CD4-positive, alpha-beta T cell (primary cell): ENCODE results near the gene HSD3B7. TPM values are rescaled to one million over a fixed set of nuclear protein-coding genes. Genes with fewer than 3 reads are reported as not detected.

Source experiments
- ATAC-seq: fragments of 200-7000 bp; cut with Tn5 transposase; one replicate; pipeline ENCODE4 v1.10.0; 2022; ENCODE audit warnings: mild to moderate bottlenecking; ENCODE audit not compliant: poor library complexity
- CTCF ChIA-PET: fragments of 350-600 bp; sonication (Branson Sonifier 250); formaldehyde crosslinking; loops from one replicate; lab custom pipeline; 2021; ENCODE audit warnings: antibody characterized with exemption, inconsistent platforms; lab: Charles Lee
- POLR2A ChIA-PET: fragments of 350-600 bp; sonication (Branson Sonifier 250); formaldehyde crosslinking; loops from one replicate; lab custom pipeline; 2021; ENCODE audit warnings: antibody characterized with exemption, inconsistent platforms; lab: Charles Lee
- DNase-seq, 14 experiments: peaks; one replicate each; pipeline ENCODE4 v3.0.0-alpha.2; 2013 to 2020; ENCODE audit warnings: mixed read lengths in 2 of 14
- H3K27ac ChIP-seq, 2 donors: one replicate each; pipeline versions ENCODE4 v1.5.1 to v1.7.0; 2013; ENCODE audit warnings: low read length in 2 of 2, low read depth in 1 of 2, mild to moderate bottlenecking in 1 of 2
- H3K27me3 ChIP-seq, 2 experiments: 1 replicate in 1 of 2; 2 replicates in 1 of 2; pipeline versions ENCODE4 v1.6.1 to v1.7.0; 2013; ENCODE audit warnings: low read length in 2 of 2, control low read depth in 1 of 2, mild to moderate bottlenecking in 1 of 2, moderate library complexity in 1 of 2; ENCODE audit not compliant: insufficient read depth in 2 of 2, control insufficient read depth in 1 of 2
- H3K36me3 ChIP-seq: one replicate; pipeline ENCODE4 v1.6.1; 2013; ENCODE audit warnings: low read length, control low read depth; ENCODE audit not compliant: insufficient read depth
- H3K4me1 ChIP-seq: one replicate; pipeline ENCODE4 v1.6.1; 2013; ENCODE audit warnings: low read length, control low read depth; ENCODE audit not compliant: insufficient read depth
- H3K4me3 ChIP-seq: one replicate; pipeline ENCODE4 v1.5.1; 2013; ENCODE audit warnings: mild to moderate bottlenecking, low read length, moderate library complexity
- H3K9me3 ChIP-seq, 2 experiments: 1 replicate in 1 of 2; 2 replicates in 1 of 2; pipeline versions ENCODE4 v1.6.1 to v1.7.0; 2013; ENCODE audit warnings: low read length in 2 of 2, mild to moderate bottlenecking in 2 of 2, control low read depth in 1 of 2, moderate library complexity in 1 of 2; ENCODE audit not compliant: control insufficient read depth in 1 of 2, insufficient read depth in 1 of 2
- H3K27ac Mint-ChIP-seq: one replicate; pipeline ENCODE4 v1.8.0; 2020; ENCODE audit warnings: mixed read lengths
- H3K27me3 Mint-ChIP-seq: one replicate; pipeline ENCODE4 v1.8.0; 2021; ENCODE audit warnings: mixed read lengths
- H3K36me3 Mint-ChIP-seq: one replicate; pipeline ENCODE4 v1.8.0; 2021; ENCODE audit warnings: low read depth, mixed read lengths
- H3K4me1 Mint-ChIP-seq: one replicate; pipeline ENCODE4 v1.8.0; 2021; ENCODE audit warnings: low read depth, mixed read lengths
- H3K4me3 Mint-ChIP-seq: one replicate; pipeline ENCODE4 v1.8.0; 2020; ENCODE audit warnings: mild to moderate bottlenecking, mixed read lengths
- H3K9me3 Mint-ChIP-seq: one replicate; pipeline ENCODE4 v1.8.0; 2020; ENCODE audit warnings: mixed read lengths
- CTCF ChIP-seq: fragments of 200-600 bp; IDR thresholded peaks from one replicate; pipeline ENCODE4 v1.8.0; 2022; ENCODE audit warnings: antibody characterized with exemption, mild to moderate bottlenecking
- intact Hi-C, 2 experiments: fragments of 100-400 bp; cut with DNase I in 1 of 2; cut with micrococcal nuclease in 1 of 2; formaldehyde crosslinking; loops; one replicate each; pipeline versions ENCODE4 v1.15.1 to v1.9.0; 2023 to 2025; cut with DNase I, micrococcal nuclease
- total RNA-seq, 174 experiments: library from RNA in 2 of 174; stranded (reverse) in 2 of 174; gene quantifications; one replicate each; pipeline ENCODE4 v1.2.3 and lab custom pipeline; 2021 to 2026

Gene HSD3B7
- total RNA-seq, 2 experiments from 2014 or later: 0.11 TPM; not detected in 1

- H3K36me3 ChIP-seq: peaks cover 31% of the 10 kb centered on the region
- POLR2A ChIA-PET: interaction anchor here (0.6 to 2.1 kb wide), 8 partner anchors 8 to 298 kb away, joined by 3 to 9 read pairs (median 4); partner anchors contain the start of genes FBRS, KAT8, ORAI3 and ZNF646
- peaks cover 44% of the 10 kb centered on the region for H3K36me3 Mint-ChIP-seq
- intact Hi-C loops: loop anchor here (1.0 to 10.0 kb wide), 8 partner anchors 34 to 908 kb away; partner anchors contain the start of genes FBXL19 (in 1 of the 2), STX4 (in 1 of the 2), ZNF646 (in 1 of the 2) and ZNF668 (in 1 of the 2)
- peak overlapping the region; percentile 82 for H3K4me3 ChIP-seq
- no peaks in the 10 kb centered on the region for H3K27me3 ChIP-seq
- ATAC-seq (peak; percentile 55), DNase-seq (peak; percentile 72 to 93 (median 83))
- no peaks in the 10 kb centered on the region for H3K9me3 Mint-ChIP-seq
- peaks cover 39% of the 10 kb centered on the region for H3K4me1 Mint-ChIP-seq
- peak overlapping the region; percentile 95 for H3K27ac ChIP-seq
- TF ChIP-seq CTCF: no peak
- peak overlapping the region; percentile 97 for H3K4me3 Mint-ChIP-seq
- peaks cover 37% of the 10 kb centered on the region for H3K4me1 ChIP-seq
- CTCF ChIA-PET: interaction anchor here (1.0 kb wide), 2 partner anchors 185 to 186 kb away, joined by 3 read pairs; no protein-coding TSS in a partner anchor
- H3K27me3 Mint-ChIP-seq: no peaks in the 10 kb centered on the region
- H3K9me3 ChIP-seq: peaks cover 0 to 6% of the 10 kb centered on the region in 2 experiments
- peak overlapping the region; percentile 97 for H3K27ac Mint-ChIP-seq
Observed at GRCh38 chr16:30956601-30957455, 28.2 kb upstream of the HSD3B7 start.

GRCh38 chr16:30957456-30958174, 27.4 kb upstream of the HSD3B7 start, which contains the start of gene SETD1A:
Gene SETD1A, plus strand, starts transcription at chr16:30957754. Its CDS starts 978 bp downstream, at chr16:30958732.
- peak within 1 kb of the TSS; percentile 97 for H3K4me3 Mint-ChIP-seq
- ATAC-seq: peak; percentile 86
- H3K9me3 ChIP-seq: peaks cover 0 to 6% of the 10 kb centered on the region in 2 experiments
- ChIA-PET POLR2A (interaction anchor here (0.6 to 2.1 kb wide), 8 partner anchors 9 to 299 kb away, joined by 3 to 9 read pairs (median 4); partner anchors contain the start of genes FBRS, KAT8, ORAI3 and ZNF646), CTCF (interaction anchor here (1.0 kb wide), 1 partner anchor 185 kb away, joined by 3 read pairs; no protein-coding TSS in a partner anchor)
- intact Hi-C loops: loop anchor here (1.0 to 10.0 kb wide), 8 partner anchors 34 to 907 kb away; partner anchors contain the start of genes FBXL19 (in 1 of the 2), STX4 (in 1 of the 2), ZNF646 (in 1 of the 2) and ZNF668 (in 1 of the 2)
- H3K36me3 Mint-ChIP-seq: peaks cover 52% of the 10 kb centered on the region
- DNase-seq: peak; percentile 94 to 99 (median 97)
- H3K27ac ChIP-seq: peak within 1 kb of the TSS; percentile 95
- no peak for TF ChIP-seq CTCF
- peaks cover 39% of the 10 kb centered on the region for H3K4me1 Mint-ChIP-seq
- H3K27ac Mint-ChIP-seq: peak within 1 kb of the TSS; percentile 97
- H3K9me3 Mint-ChIP-seq: no peaks in the 10 kb centered on the region
- H3K27me3 ChIP-seq: no peaks in the 10 kb centered on the region
- no peaks in the 10 kb centered on the region for H3K27me3 Mint-ChIP-seq
- peak within 1 kb of the TSS; percentile 82 for H3K4me3 ChIP-seq
- H3K36me3 ChIP-seq: peaks cover 38% of the 10 kb centered on the region
- peaks cover 37% of the 10 kb centered on the region for H3K4me1 ChIP-seq
